G401 (cell line): ENCODE data around the gene CASP9. TPM values are rescaled to one million over a fixed set of nuclear protein-coding genes. Genes with fewer than 3 reads are reported as not detected.
"Not testable (repeated sequence)": the region's sequence is repeated elsewhere in the genome, so short reads cannot be mapped to it uniquely, and the experiment has no call there.

ENCODE experiments used
- DNase-seq: peaks from one replicate; pipeline ENCODE4 v3.0.0-alpha.2; 2015; ENCODE audit warnings: low spot score
- in situ Hi-C: cut with HindIII; loops from 2 replicates; pipeline ENCODE4 v1.10.0; 2016; ENCODE audit warnings: low sequenced_read_pairs, mixed read lengths
- total RNA-seq: library from RNA; depleted of rRNA; stranded (reverse); fragments of >200 nt; shearing (Covaris generic); gene quantifications from 2 replicates; pipeline ENCODE4 v1.2.3, GENCODE V29; 2014

CASP9 gene
- total RNA-seq, 1 experiment from 2014 or later: 12.3 TPM

DNA sequence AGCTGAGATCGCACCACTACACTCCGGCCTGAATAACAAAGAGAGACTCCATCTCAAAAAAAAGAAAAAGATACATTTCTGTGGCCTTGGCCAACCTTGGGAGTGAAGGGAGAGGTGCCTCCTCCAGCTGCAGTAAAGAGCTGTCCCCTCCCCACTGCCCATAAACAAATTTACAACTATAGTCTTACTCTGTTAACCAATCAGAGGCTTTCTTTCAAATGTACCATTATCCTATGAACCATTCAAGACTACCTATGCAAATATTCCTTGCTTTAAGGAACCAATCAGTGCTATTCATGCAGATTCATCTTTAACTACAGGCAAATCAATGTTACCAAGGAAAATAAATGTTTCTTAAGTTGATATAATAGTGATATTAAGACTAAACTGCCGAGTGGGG is 47.1 kb downstream of the CASP9 start:
- in situ Hi-C loops: no loop called here
- no peak for DNase-seq

- in situ Hi-C loops: no loop called here
- DNase-seq: peak; percentile 68
These were observed 48.2 kb downstream of the CASP9 start, which contains the start of gene CELA2B for GRCh38 chr1:15475752-15476314. Gene CELA2B, plus strand, starts transcription at chr1:15476104. Its CDS starts 22 bp downstream, at chr1:15476126.

GRCh38 chr1:15472587-15472986 is 51.4 kb downstream of the CASP9 start:
- in situ Hi-C loops: no loop called here

GRCh38 chr1:15471723-15472122 is 52.3 kb downstream of the CASP9 start:
- in situ Hi-C loops, DNase-seq: not testable (repeated sequence)

More at GRCh38 chr1:15472587-15472986, 51.4 kb downstream of the CASP9 start:
- DNase-seq: no peak

GRCh38 chr1:15471067-15471466 is 52.9 kb downstream of the CASP9 start:
- DNase-seq, in situ Hi-C loops: not testable (repeated sequence)

DNA sequence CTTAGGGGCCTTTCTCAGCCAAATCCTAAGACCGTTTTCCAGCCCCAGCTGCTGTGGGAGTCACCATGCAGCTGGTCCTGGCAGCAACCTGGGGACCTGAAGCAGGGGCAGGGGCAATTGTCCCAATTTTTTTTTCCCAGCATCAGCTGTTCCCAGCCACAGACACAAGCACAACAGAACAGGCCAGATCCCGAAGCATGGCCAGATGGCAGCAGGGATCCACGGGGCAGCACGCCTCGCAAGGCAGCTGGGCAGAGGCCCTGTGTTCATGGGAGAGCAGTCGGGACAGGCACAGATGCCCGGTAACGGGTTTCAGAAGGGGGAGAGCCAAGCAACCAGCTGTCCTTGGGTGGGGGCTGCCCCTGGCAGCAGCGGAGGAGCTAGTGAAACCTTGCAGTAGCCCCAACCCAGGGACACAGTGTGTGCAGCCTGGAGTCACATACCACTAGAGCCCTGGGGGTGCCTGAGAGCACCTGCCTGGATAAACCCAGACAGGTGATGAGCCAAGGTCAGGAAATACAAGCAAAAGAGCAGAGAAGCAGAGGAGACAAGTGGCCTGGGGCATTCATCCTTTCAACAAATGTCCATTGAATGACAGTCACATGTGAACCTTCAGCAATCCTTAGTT is 54.1 kb downstream of the CASP9 start:
- DNase-seq: peak; percentile 71
- in situ Hi-C loops: not testable (repeated sequence)

GRCh38 chr1:15469361-15469760 is 54.7 kb downstream of the CASP9 start:
- DNase-seq: peak; percentile 61
- in situ Hi-C loops: no loop called here

DNA sequence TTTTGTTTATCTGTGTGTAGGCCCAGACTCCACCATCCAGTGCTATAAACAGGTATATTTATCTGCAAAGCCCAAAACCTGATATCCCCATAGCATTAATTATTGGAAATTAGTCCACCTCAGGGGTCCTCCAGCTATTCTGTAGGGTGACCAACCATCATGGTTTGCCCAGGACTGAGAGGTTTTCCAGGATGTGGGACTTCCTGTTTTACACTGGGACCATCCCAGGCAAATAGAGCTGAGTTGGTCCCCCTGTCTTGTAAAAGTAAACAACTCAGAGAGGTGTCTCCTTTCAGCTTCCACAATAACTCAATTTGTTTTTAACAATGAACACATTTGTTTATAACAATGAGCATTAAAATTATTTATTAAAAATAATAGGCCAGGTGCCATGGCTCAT is 55.9 kb downstream of the CASP9 start:
- in situ Hi-C loops: no loop called here

GRCh38 chr1:15466955-15467625 is 56.9 kb downstream of the CASP9 start:
- DNase-seq: not testable (repeated sequence)

More for the DNA sequence above, 55.9 kb downstream of the CASP9 start:
- no peak for DNase-seq

DNA sequence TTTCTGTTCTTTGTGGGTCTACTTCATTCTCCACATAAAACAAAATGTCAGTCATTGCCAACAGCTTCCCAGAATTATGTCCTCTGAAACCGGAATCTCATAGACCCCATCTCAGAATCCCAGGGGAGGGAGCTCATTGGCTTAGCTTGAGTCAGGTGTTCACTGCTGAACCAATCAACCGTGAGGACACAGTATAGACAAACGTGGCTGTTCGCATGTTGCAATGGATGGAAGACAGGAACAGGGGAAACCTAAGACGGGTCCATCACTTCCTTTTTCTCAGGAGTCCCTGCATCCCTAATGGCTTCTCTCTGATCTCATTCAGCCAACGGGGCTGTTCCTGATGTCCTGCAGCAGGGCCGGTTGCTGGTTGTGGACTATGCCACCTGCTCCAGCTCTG is 58.3 kb downstream of the CASP9 start:
- DNase-seq: no peak
- in situ Hi-C loops: no loop called here

More at GRCh38 chr1:15466955-15467625, 56.9 kb downstream of the CASP9 start:
- in situ Hi-C loops: not testable (repeated sequence)

GRCh38 chr1:15463926-15464322 is 60.1 kb downstream of the CASP9 start:
- in situ Hi-C loops, DNase-seq: not testable (repeated sequence)

GRCh38 chr1:15463064-15463800 is 60.8 kb downstream of the CASP9 start:
- DNase-seq, in situ Hi-C loops: not testable (repeated sequence)

GRCh38 chr1:15460708-15461095 is 63.3 kb downstream of the CASP9 start:
- DNase-seq: no peak
- in situ Hi-C loops: no loop called here

- in situ Hi-C loops: no loop called here
- no peak for DNase-seq
These were observed 64.0 kb downstream of the CASP9 start for GRCh38 chr1:15459771-15460707.

- in situ Hi-C loops, DNase-seq: not testable (repeated sequence)
These were observed 65.6 kb downstream of the CASP9 start for GRCh38 chr1:15458388-15458787.

GRCh38 chr1:15457585-15457984 is 66.4 kb downstream of the CASP9 start:
- DNase-seq: no peak
- in situ Hi-C loops: no loop called here

- no peak for DNase-seq
- in situ Hi-C loops: no loop called here
These were observed 67.6 kb downstream of the CASP9 start, which contains the start of gene CELA2A for GRCh38 chr1:15456313-15456954. Gene CELA2A, plus strand, starts transcription at chr1:15456732. Its CDS starts 22 bp downstream, at chr1:15456754.

GRCh38 chr1:15455522-15455921 is 68.5 kb downstream of the CASP9 start:
- no peak for DNase-seq
- in situ Hi-C loops: no loop called here
